ENCODE data around the gene CELSR1. TPM values are rescaled to one million over a fixed set of nuclear protein-coding genes. Genes with fewer than 3 reads are reported as not detected.

Gene CELSR1
- total and polyA plus RNA-seq, 12 donors, result 0.11 to 4.3 (median 1.9) TPM

- no peak for TF ChIP-seq POLR2A (IDR thresholded peaks at IDR 0.05)
- no peak for TF ChIP-seq CTCF (IDR thresholded peaks at IDR 0.05)
- intact Hi-C loops (cut with DNase I), result no loop called here
- WGBS, 4 donors, result 76 to 88% (median 84%) methylated on average over 5 to 16 of the region's 16 CpGs
These were observed 53.1 kb downstream of the CELSR1 start for GRCh38 chr22:46484156-46484860.

GRCh38 chr22:46483353-46483752 is 54.1 kb downstream of the CELSR1 start:
- Histone ChIP-seq H3K9me3 (replicated peaks in 1 of 3) (no peaks in the 10 kb centered on the region), H3K36me3 (replicated peaks in 1 of 2) (no peaks in the 10 kb centered on the region), H3K27ac (no peak overlapping the region), H3K27me3 (peaks cover 4% of the 10 kb centered on the region), H3K4me3 (no peak overlapping the region), H3K4me1 (replicated peaks in 1 of 2) (no peaks in the 10 kb centered on the region)
- TF ChIP-seq CTCF (IDR thresholded peaks at IDR 0.05), result no peak
- TF ChIP-seq POLR2A (IDR thresholded peaks at IDR 0.05), result no peak
- intact Hi-C loops (cut with DNase I), result no loop called here
- 39 to 54% (median 46%) methylated on average over 3 to 4 of the region's 4 CpGs for WGBS, 4 donors
- no peak for DNase-seq

More at GRCh38 chr22:46484156-46484860, 53.1 kb downstream of the CELSR1 start:
- Histone ChIP-seq H3K4me1 (replicated peaks in 1 of 2) (no peaks in the 10 kb centered on the region), H3K27ac (no peak overlapping the region), H3K27me3 (peaks cover 4% of the 10 kb centered on the region), H3K9me3 (replicated peaks in 1 of 3) (no peaks in the 10 kb centered on the region), H3K4me3 (no peak overlapping the region), H3K36me3 (replicated peaks in 1 of 2) (no peaks in the 10 kb centered on the region)
- DNase-seq, result no peak

- WGBS, 4 donors, result 72 to 93% (median 83%) methylated on average over 6 to 7 of the region's 7 CpGs
- Histone ChIP-seq H3K27ac (no peak overlapping the region), H3K27me3 (peaks cover 4% of the 10 kb centered on the region), H3K36me3 (replicated peaks in 1 of 2) (no peaks in the 10 kb centered on the region), H3K4me1 (replicated peaks in 1 of 2) (no peaks in the 10 kb centered on the region), H3K4me3 (no peak overlapping the region), H3K9me3 (replicated peaks in 1 of 3) (no peaks in the 10 kb centered on the region)
- intact Hi-C loops (cut with DNase I), result no loop called here
- TF ChIP-seq POLR2A (IDR thresholded peaks at IDR 0.05) (no peak), CTCF (IDR thresholded peaks at IDR 0.05) (no peak)
- DNase-seq, result no peak
These were observed 55.3 kb downstream of the CELSR1 start for GRCh38 chr22:46482056-46482675.

DNA sequence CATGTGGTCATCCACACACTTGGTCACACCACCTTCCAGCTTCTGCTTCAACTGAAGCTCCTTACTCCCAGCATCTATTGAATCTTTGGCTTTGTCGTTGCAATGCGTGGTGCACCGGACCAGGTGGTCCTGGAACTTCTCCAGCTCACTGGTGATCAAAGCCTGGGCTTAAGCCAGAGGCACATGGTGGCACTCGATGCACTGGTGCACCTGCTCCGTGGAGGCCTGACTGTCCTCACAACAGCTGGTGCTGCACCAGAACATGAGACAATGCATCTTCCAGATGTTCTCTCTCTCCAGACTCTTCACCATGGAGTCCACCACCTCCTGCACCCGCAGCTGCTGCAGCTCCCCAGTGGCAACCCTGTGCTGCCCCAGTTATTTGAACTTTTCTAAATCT is 56.0 kb downstream of the CELSR1 start:
- Histone ChIP-seq H3K36me3 (replicated peaks in 1 of 2) (no peaks in the 10 kb centered on the region), H3K9me3 (replicated peaks in 1 of 3) (no peaks in the 10 kb centered on the region), H3K27ac (no peak overlapping the region), H3K4me1 (replicated peaks in 1 of 2) (no peaks in the 10 kb centered on the region), H3K27me3 (peaks cover 4% of the 10 kb centered on the region), H3K4me3 (no peak overlapping the region)
- intact Hi-C loops (cut with DNase I), result no loop called here
- TF ChIP-seq CTCF (IDR thresholded peaks at IDR 0.05), result no peak
- no peak for TF ChIP-seq POLR2A (IDR thresholded peaks at IDR 0.05)
- WGBS, 4 donors, result 73 to 97% (median 74%) methylated on average over 2 to 6 of the region's 6 CpGs
- no peak for DNase-seq

All from adrenal gland (tissue), 12 donors.